HepG2 (cell line): ENCODE data around the gene CTXN1. TPM values are rescaled to one million over a fixed set of nuclear protein-coding genes. Genes with fewer than 3 reads are reported as not detected.

ENCODE experiments used
- FOSL2 ChIP-seq: sonication (generic); formaldehyde crosslinking; IDR thresholded peaks from 2 replicates; pipeline ENCODE4 v1.4.0; 2020; ENCODE audit warnings: missing genetic modification reagents
- IRF2 ChIP-seq: IDR thresholded peaks from 2 replicates; pipeline ENCODE4 v1.6.1; 2018; ENCODE audit warnings: missing genetic modification reagents, missing compliant biosample characterization
- JUN ChIP-seq: sonication (generic); formaldehyde crosslinking; IDR thresholded peaks from 2 replicates; pipeline ENCODE4 v1.4.0; 2020; ENCODE audit warnings: mild to moderate bottlenecking, missing genetic modification reagents
- POLR2A ChIP-seq, 2 experiments: IDR thresholded peaks; 2 replicates each; pipeline ENCODE4 v1.6.1; 2011; ENCODE audit warnings: low read depth in 2 of 2, low read length in 2 of 2, mild to moderate bottlenecking in 1 of 2, moderate library complexity in 1 of 2; ENCODE audit not compliant: insufficient read depth in 1 of 2
- RARA ChIP-seq: IDR thresholded peaks from 2 replicates; pipeline ENCODE4 v1.6.1; 2016; ENCODE audit warnings: missing genetic modification reagents, missing compliant biosample characterization
- RXRB ChIP-seq: IDR thresholded peaks from 2 replicates; pipeline ENCODE4 v1.6.1; 2016; ENCODE audit warnings: borderline replicate concordance, missing genetic modification reagents, missing compliant biosample characterization
- SIN3B ChIP-seq: fragments of 150-350 bp; IDR thresholded peaks from 2 replicates; pipeline ENCODE4 v1.6.1; 2014; ENCODE audit warnings: low read length
- SUZ12 ChIP-seq: fragments of 150-350 bp; IDR thresholded peaks from 2 replicates; pipeline ENCODE4 v1.6.1; 2014; ENCODE audit warnings: low read depth, low read length
- TARDBP ChIP-seq: sonication (generic); formaldehyde crosslinking; IDR thresholded peaks from 2 replicates; pipeline ENCODE4 v1.8.0; 2022; ENCODE audit warnings: mild to moderate bottlenecking, missing genetic modification reagents
- WIZ ChIP-seq: sonication (generic); formaldehyde crosslinking; IDR thresholded peaks from 2 replicates; pipeline ENCODE4 v1.5.1; 2020; ENCODE audit warnings: mild to moderate bottlenecking, missing genetic modification reagents
- ZFP36L1 ChIP-seq: sonication (generic); formaldehyde crosslinking; IDR thresholded peaks from 2 replicates; pipeline ENCODE4 v1.8.0; 2022; ENCODE audit warnings: mild to moderate bottlenecking, missing genetic modification reagents, moderate library complexity
- ZFP91 ChIP-seq: sonication (generic); formaldehyde crosslinking; IDR thresholded peaks from 2 replicates; pipeline ENCODE4 v1.9.0; 2022; ENCODE audit warnings: missing genetic modification reagents, mild to moderate bottlenecking, borderline replicate concordance
- ZNF10 ChIP-seq: sonication (generic); formaldehyde crosslinking; IDR thresholded peaks from 2 replicates; pipeline ENCODE4 v1.4.0; 2020; ENCODE audit warnings: mild to moderate bottlenecking, low read depth, missing genetic modification reagents, borderline replicate concordance
- ZNF232 ChIP-seq: sonication (generic); formaldehyde crosslinking; IDR thresholded peaks from 2 replicates; pipeline ENCODE4 v1.4.0; 2020; ENCODE audit warnings: missing genetic modification reagents, borderline replicate concordance
- ZNF3 ChIP-seq: IDR thresholded peaks from 2 replicates; pipeline ENCODE4 v1.7.0; 2017; ENCODE audit warnings: inconsistent platforms
- ZNF30 ChIP-seq: sonication (generic); formaldehyde crosslinking; IDR thresholded peaks from 2 replicates; pipeline ENCODE4 v1.5.0; 2020; ENCODE audit warnings: mild to moderate bottlenecking, missing genetic modification reagents
- ZNF644 ChIP-seq: IDR thresholded peaks from 2 replicates; pipeline ENCODE4 v1.6.1; 2016; ENCODE audit warnings: low read depth
- ZNF891 ChIP-seq: sonication (generic); formaldehyde crosslinking; IDR thresholded peaks from 2 replicates; pipeline ENCODE4 v1.5.0; 2020; ENCODE audit warnings: mild to moderate bottlenecking, missing genetic modification reagents
- polyA plus RNA-seq, 8 experiments: library from polyadenylated mRNA; depleted of rRNA in 3 of 8; stranded (reverse) in 7 of 8; unstranded in 1 of 8; fragments of >200 nt; fragmentation: Illumina TruSeq in 4 of 8; extraction: Trizol in 4 of 8; gene quantifications; 2 replicates each; pipeline versions ENCODE4 v1.2.1 to v1.2.3, GENCODE V29; 2011 to 2016; ENCODE audit warnings: low read depth in 4 of 8, missing spikeins in 1 of 8, mixed read lengths in 1 of 8; ENCODE audit not compliant: insufficient read depth in 1 of 8
- total RNA-seq, 5 experiments: library from RNA; depleted of rRNA; stranded (reverse); fragments of >200 nt; fragmentation: Illumina TruSeq; extraction: Trizol; gene quantifications; 2 replicates each; pipeline ENCODE4 v1.2.3, GENCODE V29; 2016; ENCODE audit warnings: low read depth in 1 of 5
- TF ChIP-seq, protein P1 (sequence below): sonication (generic); formaldehyde crosslinking; IDR thresholded peaks from 2 replicates; pipeline ENCODE4 v1.4.0; 2020; ENCODE audit warnings: mild to moderate bottlenecking, missing genetic modification reagents, borderline replicate concordance
- TF ChIP-seq, protein P2 (sequence below): sonication (generic); formaldehyde crosslinking; IDR thresholded peaks from 2 replicates; pipeline ENCODE4 v1.4.0; 2020; ENCODE audit warnings: missing genetic modification reagents, borderline replicate concordance

The CTXN1 gene
- total and polyA plus RNA-seq, 2 of the 13 experiments (the other 11 are each of a cell fraction or from before 2014, with no cell fraction given) = 0.11 TPM; not detected in 1

DNA sequence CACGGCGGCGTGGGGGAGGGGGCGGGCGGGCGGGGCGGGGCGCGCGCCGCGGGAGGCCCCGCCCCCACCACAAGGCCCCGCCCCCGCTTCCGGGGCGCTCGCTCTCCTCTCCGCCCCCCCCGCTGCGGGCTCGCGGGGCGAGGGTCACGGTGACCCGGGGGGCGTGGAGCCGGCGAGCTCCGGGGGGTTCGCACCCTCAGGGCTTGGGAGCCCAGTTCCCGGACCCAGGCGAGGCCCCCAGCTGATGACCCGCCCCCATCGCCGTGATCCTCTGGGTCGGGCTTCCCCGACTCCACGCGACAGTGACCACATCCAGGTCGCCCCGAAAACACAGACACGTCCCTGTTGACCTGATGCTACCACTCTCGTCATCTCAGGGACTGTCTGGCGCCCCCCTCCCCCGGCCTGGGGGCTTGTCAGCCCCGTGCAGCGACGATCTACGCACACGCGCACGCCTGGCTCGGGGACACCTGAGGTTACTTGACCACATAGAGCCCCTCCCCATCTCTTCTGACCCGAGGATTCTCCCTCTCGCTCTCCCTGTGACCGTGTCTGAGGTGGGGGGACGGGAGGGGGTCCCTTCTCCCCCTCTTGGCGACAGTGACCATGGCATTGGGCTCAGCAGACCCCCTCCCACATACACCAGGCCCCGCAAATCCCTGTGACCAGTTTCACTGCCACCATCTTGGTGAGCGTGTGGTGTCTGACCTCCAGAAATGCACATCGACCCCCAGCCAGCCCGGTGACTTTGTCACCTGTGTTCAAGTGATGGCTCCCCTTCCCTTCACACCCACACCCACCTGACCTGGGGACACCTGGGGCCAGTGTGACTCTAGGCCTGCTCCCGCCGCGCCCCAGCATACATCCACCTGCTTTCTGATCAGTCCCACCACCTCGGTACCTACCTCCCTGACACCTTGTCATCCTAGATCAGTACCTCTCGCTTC lies 21.6 kb downstream of the CTXN1 start (continued):
- TF ChIP-seq, protein P1, sequence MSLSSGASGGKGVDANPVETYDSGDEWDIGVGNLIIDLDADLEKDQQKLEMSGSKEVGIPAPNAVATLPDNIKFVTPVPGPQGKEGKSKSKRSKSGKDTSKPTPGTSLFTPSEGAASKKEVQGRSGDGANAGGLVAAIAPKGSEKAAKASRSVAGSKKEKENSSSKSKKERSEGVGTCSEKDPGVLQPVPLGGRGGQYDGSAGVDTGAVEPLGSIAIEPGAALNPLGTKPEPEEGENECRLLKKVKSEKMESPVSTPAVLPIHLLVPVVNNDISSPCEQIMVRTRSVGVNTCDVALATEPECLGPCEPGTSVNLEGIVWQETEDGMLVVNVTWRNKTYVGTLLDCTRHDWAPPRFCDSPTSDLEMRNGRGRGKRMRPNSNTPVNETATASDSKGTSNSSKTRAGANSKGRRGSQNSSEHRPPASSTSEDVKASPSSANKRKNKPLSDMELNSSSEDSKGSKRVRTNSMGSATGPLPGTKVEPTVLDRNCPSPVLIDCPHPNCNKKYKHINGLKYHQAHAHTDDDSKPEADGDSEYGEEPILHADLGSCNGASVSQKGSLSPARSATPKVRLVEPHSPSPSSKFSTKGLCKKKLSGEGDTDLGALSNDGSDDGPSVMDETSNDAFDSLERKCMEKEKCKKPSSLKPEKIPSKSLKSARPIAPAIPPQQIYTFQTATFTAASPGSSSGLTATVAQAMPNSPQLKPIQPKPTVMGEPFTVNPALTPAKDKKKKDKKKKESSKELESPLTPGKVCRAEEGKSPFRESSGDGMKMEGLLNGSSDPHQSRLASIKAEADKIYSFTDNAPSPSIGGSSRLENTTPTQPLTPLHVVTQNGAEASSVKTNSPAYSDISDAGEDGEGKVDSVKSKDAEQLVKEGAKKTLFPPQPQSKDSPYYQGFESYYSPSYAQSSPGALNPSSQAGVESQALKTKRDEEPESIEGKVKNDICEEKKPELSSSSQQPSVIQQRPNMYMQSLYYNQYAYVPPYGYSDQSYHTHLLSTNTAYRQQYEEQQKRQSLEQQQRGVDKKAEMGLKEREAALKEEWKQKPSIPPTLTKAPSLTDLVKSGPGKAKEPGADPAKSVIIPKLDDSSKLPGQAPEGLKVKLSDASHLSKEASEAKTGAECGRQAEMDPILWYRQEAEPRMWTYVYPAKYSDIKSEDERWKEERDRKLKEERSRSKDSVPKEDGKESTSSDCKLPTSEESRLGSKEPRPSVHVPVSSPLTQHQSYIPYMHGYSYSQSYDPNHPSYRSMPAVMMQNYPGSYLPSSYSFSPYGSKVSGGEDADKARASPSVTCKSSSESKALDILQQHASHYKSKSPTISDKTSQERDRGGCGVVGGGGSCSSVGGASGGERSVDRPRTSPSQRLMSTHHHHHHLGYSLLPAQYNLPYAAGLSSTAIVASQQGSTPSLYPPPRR (CRISPR knock-in tag) = 0 out of 2 replicates have a peak, but pooled peaks have one; percentile 6
- TF ChIP-seq SUZ12 (no peak), ZFP36L1 (0 out of 2 replicates have a peak, but pooled peaks have one; percentile 22), RXRB (0 out of 2 replicates have a peak, but pooled peaks have one; percentile 14), ZNF30 (CRISPR knock-in tag) (no peak), RARA (CRISPR knock-in tag) (no peak), IRF2 (no peak), ZNF10 (CRISPR knock-in tag) (no peak), FOSL2 (CRISPR knock-in tag) (no peak), WIZ (peak; percentile 18; the same call in 1 of the 2 replicates), TARDBP (CRISPR knock-in tag) (0 out of 2 replicates have a peak, but pooled peaks have one; percentile 23), ZNF891 (CRISPR knock-in tag) (no peak), ZNF644 (CRISPR knock-in tag) (no peak), JUN (CRISPR knock-in tag) (no peak), ZFP91 (CRISPR knock-in tag) (0 out of 2 replicates have a peak, but pooled peaks have one; percentile 4), ZNF3 (no peak), SIN3B (no peak), POLR2A (IDR thresholded peaks at IDR 0.05; ENCODE audit: insufficient read depth in 1 of 2, low read depth in 2 of 2, low read length in 2 of 2) (0 out of 4 replicates have a peak, but pooled peaks have one; percentile 8), ZNF232 (CRISPR knock-in tag) (0 out of 2 replicates have a peak, but pooled peaks have one; percentile 48)
- TF ChIP-seq, protein P2, sequence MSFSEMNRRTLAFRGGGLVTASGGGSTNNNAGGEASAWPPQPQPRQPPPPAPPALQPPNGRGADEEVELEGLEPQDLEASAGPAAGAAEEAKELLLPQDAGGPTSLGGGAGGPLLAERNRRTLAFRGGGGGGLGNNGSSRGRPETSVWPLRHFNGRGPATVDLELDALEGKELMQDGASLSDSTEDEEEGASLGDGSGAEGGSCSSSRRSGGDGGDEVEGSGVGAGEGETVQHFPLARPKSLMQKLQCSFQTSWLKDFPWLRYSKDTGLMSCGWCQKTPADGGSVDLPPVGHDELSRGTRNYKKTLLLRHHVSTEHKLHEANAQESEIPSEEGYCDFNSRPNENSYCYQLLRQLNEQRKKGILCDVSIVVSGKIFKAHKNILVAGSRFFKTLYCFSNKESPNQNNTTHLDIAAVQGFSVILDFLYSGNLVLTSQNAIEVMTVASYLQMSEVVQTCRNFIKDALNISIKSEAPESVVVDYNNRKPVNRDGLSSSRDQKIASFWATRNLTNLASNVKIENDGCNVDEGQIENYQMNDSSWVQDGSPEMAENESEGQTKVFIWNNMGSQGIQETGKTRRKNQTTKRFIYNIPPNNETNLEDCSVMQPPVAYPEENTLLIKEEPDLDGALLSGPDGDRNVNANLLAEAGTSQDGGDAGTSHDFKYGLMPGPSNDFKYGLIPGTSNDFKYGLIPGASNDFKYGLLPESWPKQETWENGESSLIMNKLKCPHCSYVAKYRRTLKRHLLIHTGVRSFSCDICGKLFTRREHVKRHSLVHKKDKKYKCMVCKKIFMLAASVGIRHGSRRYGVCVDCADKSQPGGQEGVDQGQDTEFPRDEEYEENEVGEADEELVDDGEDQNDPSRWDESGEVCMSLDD (CRISPR knock-in tag) = 0 out of 2 replicates have a peak, but pooled peaks have one; percentile 24
- TF ChIP-seq, all 625 proteins: peak for 54
